Bronchial epithelial cell (primary cell): Measurements from ENCODE around the gene KCNAB1. TPM values are rescaled to one million over a fixed set of nuclear protein-coding genes. Genes with fewer than 3 reads are reported as not detected.
A peak's percentile ranks its signal among the peaks of the same experiment; 100 is the strongest.

Source experiments
- DNase-seq: peaks from one replicate; pipeline ENCODE4 v3.0.0-alpha.2; 2010; ENCODE audit warnings: low read depth
- FAIRE-seq: peaks from 2 replicates; lab custom pipeline; 2011; peaks lifted over from hg19 to GRCh38; lab: Jason Lieb, UNC
- H3K27me3 ChIP-seq: 2 replicates; pipeline ENCODE4 v1.5.1; 2011; ENCODE audit warnings: low read length; ENCODE audit not compliant: control insufficient read depth, insufficient read depth
- H3K36me3 ChIP-seq: 2 replicates; pipeline ENCODE4 v1.5.1; 2011; ENCODE audit warnings: low read length; ENCODE audit not compliant: control insufficient read depth, insufficient read depth
- H3K4me3 ChIP-seq: 2 replicates; pipeline ENCODE4 v1.5.1; 2011; ENCODE audit warnings: mild to moderate bottlenecking, low read depth, low read length, control low read depth
- CTCF ChIP-seq: IDR thresholded peaks from 2 replicates; pipeline ENCODE4 v1.5.1; 2011; ENCODE audit warnings: mild to moderate bottlenecking, moderate library complexity, low read length, control low read depth, inconsistent platforms; ENCODE audit not compliant: insufficient read depth, severe bottlenecking
- total RNA-seq: library from RNA; depleted of rRNA; stranded (reverse); fragments of >200 nt; gene quantifications from 2 replicates; pipeline ENCODE4 v1.2.1, GENCODE V29; 2014

KCNAB1 gene
- total RNA-seq, 1 donor from 2014 or later = 0.26 TPM

- FAIRE-seq = no peak
- Histone ChIP-seq H3K27me3 (peaks cover 2% of the 10 kb centered on the region), H3K4me3 (no peak overlapping the region), H3K36me3 (no peaks in the 10 kb centered on the region)
- DNase-seq = no peak
- no peak for TF ChIP-seq CTCF
These were observed 377.9 kb downstream of the KCNAB1 start for GRCh38 chr3:156498307-156498706.

DNA sequence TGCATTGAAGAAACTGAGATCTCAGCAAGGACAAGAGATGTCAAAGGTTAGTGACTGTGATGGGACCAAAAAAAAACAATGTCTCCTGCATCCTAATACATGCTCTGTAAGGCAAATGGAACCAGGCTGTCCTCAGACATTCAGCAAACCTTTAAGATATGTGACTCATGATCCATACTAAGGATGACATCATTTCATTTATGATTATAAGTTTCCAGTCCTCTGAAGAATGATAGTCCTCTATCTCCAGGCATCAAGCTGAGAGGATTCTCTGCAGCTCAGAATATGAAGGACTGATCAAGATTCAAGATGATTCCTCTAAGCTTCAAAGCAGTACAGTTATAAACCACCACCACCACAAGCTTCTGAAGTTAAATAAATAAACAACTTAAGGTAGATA, 386.9 kb downstream of the KCNAB1 start:
- Histone ChIP-seq H3K4me3 (no peak overlapping the region), H3K36me3 (no peaks in the 10 kb centered on the region), H3K27me3 (no peaks in the 10 kb centered on the region)
- no peak for TF ChIP-seq CTCF
- FAIRE-seq (no peak), DNase-seq (peak; percentile 61)

- FAIRE-seq (no peak), DNase-seq (peak; percentile 57)
- TF ChIP-seq CTCF = peak; percentile 41
- no peaks in the 10 kb centered on the region for H3K36me3 ChIP-seq
- no peak overlapping the region for H3K4me3 ChIP-seq
- no peaks in the 10 kb centered on the region for H3K27me3 ChIP-seq
These were observed 389.1 kb downstream of the KCNAB1 start for GRCh38 chr3:156509189-156510174.

DNA sequence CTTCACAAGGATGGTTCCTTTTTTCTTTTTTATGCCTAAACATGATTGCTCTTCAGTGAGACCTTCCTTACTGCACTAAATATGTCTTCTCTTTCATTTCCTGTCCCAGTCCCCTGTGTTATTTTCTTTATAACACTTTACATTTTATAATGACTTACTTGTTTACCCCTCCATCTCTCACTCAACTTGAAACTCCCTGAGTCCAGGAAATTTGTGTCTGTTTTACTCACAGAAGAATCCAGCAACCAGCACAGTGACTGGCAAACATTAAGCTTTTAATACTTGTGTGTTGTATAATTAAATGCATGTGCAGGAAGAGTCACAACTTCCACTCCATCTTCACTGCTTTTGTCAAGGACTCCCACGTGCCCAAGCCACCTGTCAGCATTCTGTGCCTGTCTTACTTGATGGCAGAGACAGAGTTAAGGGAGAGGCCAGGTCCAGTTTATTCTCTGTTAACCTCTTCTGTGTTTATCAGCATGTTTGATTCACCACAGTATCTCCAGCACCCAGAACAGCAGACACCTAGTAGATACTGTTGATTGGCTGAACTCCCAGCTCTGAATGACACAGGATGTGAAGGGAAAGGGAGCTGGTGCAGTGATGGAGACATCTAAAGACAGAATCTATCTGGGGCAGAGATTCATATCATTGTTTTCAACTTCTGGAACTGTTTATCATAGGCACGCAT, 391.8 kb downstream of the KCNAB1 start:
- Histone ChIP-seq H3K36me3 (no peaks in the 10 kb centered on the region), H3K4me3 (no peak overlapping the region), H3K27me3 (no peaks in the 10 kb centered on the region)
- no peak for DNase-seq
- FAIRE-seq = no peak
- no peak for TF ChIP-seq CTCF

DNA sequence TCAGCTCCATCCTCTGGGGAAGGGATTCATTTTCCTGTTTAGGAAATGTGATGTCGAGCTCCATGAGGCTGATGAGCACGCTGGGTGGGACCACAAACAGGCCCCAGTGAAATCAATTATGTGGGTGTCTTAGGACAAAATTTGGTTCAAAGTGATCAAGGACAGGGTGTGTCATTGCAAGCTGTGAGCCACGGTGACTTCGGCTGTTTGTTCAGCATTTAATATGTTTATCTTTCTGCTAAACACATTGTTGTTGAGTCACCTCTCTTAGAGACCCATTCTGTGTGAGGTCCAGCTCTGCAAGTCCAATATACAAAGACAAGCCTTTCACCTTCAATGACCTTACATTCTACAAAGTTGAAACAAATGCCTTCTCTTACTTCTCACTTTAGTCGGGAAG, 393.2 kb downstream of the KCNAB1 start:
- H3K4me3 ChIP-seq = no peak overlapping the region
- FAIRE-seq (no peak), DNase-seq (no peak)
- H3K36me3 ChIP-seq = no peaks in the 10 kb centered on the region
- no peak for TF ChIP-seq CTCF
- no peaks in the 10 kb centered on the region for H3K27me3 ChIP-seq
